ENCODE measurements around the gene TGM1.
"Not testable (repeated sequence)": the region's sequence is repeated elsewhere in the genome, so short reads cannot be mapped to it uniquely, and the experiment has no call there.

The TGM1 gene

GRCh38 chr14:24252289-24253124 lies 10.5 kb downstream of the TGM1 start:
- DNase-seq = no peak

DNA sequence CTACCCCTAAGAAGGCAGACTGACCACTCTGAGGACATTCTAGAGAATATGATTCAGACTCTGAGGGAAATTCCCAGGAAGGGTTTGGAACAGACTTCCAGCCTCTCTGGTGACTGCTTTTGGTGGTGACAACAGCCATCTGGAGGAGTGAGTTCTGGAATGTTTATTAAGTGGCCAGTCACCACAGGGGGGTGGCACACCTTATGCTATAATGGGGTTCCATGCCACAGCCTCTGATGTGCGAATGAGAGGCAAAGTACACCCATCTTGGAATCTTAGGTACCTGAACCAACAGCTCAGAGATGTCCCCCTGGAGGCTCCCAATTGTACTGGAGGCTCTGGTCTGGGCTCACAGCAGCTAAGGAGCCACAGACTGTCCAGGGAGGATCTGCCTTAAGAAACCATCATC lies 11.1 kb downstream of the TGM1 start:
- DNase-seq = no peak

- DNase-seq = no peak
Observed at GRCh38 chr14:24250354-24250753, 12.6 kb downstream of the TGM1 start.

- DNase-seq = no peak
Observed at GRCh38 chr14:24249230-24250021, 13.6 kb downstream of the TGM1 start.

- no peak for DNase-seq
Observed at GRCh38 chr14:24247422-24247821, 15.6 kb downstream of the TGM1 start.

- DNase-seq = no peak
Observed at GRCh38 chr14:24246765-24247212, 16.2 kb downstream of the TGM1 start.

DNA sequence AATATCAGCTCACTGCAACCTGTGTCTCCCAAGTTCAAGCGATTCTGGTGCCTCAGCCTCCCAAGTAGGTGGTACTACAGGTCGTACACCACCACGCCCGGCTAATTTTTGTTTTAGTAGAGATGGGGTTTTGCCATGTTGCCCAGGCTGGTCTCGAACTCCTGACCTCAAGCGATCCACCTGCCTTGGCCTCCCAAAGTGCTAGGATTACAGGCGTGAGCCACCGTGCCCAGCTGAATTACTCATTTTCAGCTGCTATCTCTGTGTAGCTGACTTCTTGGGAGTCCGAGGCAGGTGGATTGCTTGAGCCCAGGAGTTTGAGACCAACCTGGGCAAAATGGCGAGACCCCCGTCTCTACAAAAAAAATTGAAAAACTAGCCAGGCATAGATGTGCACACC lies 17.6 kb downstream of the TGM1 start:
- not testable (repeated sequence) for DNase-seq

GRCh38 chr14:24243336-24243836 lies 19.6 kb downstream of the TGM1 start:
- no peak for DNase-seq

GRCh38 chr14:24241829-24242443 lies 21.0 kb downstream of the TGM1 start:
- peak; percentile 92 for DNase-seq

DNA sequence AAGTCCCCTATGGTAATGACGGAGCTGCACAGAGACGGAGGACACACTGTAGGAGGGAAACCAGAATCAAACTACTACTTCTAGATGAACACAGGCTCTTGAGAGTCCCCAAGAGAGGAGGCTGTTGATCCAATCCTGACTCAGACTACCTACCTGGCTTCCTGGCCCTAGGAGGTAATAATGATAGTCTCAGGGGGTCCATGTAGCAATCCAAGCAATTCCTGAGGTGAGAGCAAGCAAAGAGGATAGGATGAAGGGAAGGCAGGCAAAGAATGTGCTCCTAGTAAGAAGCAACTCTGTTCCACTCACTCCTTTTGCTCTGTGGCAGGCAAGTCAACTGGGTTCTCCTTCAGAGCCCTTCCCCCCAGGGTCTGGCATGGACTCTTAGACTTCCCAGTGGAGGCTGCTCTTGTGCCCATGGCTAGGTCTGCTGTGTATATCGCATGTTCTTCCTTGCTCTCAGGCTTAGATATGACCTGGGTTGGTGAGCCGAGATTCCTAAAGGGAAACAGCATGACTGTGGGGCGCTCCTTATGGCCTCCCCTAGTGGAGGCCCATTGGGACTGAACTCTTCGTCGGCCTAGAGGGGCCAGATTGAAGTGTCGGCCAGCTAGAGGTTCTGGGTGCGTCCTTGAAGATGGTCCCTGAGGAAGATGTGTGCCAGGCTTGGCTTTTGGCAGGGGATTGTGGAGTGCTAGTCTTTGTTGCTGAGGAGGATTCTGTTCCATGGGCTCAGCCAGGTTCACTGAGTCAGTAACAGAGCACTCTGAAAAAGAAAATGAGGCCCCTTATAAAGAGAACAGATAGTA lies 22.7 kb downstream of the TGM1 start:
- DNase-seq = no peak

- no peak for DNase-seq
Observed at GRCh38 chr14:24238527-24239037, 24.4 kb downstream of the TGM1 start.

GRCh38 chr14:24238123-24238522 lies 24.9 kb downstream of the TGM1 start:
- DNase-seq = no peak

- no peak for DNase-seq
Observed at GRCh38 chr14:24237463-24237955, 25.5 kb downstream of the TGM1 start.

DNA sequence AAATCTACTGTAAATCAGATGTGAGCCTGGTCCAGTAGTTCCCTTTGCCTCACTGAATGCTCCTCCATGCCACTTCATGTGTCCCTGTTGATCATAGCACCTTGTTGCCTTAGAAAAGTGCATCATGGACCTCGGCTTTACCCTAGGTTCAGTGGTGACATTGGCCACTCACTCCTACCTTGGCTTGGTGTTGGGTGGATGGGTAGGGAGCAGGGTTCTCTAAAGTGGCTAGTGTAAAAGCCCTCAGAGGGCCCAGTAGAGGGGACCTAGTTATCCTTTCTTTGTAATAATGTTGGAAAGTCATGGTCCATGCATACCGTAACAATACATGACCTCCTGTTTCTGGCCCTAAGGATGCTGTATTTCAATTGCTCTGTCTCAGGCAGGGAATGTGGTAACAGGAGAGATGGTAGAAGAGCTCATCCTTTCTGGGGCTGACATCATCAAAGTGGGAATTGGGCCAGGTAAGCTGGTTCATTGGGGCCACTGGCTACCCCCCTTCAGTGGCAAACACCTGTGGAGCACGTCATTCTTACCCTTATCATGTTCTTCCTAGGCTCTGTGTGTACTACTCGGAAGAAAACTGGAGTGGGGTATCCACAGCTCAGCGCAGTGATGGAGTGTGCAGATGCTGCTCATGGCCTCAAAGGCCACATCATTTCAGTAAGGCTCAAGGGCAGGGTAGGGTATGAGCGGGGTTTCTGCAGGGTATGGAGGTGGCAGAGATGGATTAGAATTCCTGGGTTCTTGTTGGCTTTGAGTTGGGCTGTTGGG lies 26.1 kb downstream of the TGM1 start:
- DNase-seq = no peak

DNA sequence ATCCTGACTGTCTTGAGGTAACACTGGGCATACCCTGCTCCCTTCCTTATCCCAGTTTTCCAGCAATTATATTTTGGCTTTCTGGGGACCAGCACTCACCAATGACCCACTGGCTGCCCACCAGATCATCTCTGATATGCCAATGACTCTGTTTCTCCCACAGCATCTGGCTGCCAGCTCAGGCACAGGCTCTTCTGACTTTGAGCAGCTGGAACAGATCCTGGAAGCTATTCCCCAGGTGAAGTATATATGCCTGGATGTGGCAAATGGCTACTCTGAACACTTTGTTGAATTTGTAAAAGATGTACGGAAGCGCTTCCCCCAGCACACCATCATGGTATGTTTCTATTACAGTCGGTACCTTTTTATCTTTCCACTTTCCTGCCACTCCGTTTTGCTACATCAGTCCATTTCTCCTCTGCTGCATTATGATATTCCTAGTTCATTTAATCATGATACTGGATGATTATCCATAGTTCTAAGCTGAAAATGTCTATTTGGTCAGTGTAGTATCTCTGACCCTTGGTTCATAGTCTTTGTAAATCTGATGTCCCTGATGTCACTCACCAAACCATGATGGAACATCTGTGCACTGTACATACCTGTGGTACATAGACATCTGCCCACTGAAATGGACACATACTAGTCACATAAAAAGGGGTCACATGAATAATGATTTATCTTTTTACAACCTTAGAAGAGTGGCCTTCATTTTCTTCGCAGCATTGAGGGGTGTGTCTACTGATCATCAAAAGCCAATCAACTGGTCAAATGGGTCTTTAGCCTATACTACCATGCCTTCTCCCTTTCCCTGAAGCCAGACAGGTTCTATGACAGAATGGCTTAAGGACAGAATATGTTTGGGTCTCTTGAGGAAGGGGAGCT lies 26.9 kb downstream of the TGM1 start:
- DNase-seq = no peak

DNA sequence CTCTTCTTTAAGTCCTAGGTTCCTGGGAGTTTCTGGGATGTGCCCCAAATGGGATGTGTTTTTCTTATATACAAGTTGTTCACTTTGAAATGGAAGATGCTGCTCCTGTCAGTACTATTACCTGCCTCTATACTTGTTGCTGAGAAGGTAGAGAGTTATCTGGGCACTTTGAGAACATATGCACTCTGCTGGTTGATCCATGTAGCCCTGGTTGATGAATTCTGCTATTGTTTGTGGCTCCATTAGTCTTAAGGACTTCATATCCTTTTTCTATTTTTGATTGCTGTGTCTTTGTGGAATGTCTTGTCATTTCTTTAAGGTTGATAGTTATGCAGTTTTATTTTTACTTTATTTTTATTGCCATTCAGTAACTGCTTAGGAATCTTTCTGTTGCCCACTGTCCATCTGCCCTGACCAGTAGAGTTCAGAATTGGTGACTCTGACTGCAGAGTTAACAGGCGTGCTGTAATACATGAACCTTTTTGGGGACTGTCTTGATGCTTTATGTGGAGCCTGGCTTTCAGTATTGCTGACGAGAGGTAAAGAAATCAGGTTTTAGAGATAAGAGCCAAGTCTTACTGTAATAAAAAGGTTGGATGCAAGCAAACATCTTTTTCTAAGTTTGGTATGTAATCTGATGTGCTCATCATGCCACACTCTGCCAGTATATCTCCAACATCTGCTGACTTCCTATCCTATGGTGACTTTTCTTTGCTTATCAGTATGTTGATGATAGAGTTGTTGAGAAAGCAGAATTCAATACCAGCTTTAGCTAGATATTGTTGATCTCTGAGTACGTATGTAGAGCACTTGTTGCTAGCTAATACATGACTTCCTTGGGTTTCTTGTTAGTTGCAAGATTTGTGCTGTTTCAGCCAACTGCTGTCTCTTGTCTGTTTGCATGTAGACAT lies 28.6 kb downstream of the TGM1 start:
- DNase-seq = no peak

GRCh38 chr14:24233538-24233866 lies 29.5 kb downstream of the TGM1 start:
- DNase-seq = no peak

GRCh38 chr14:24232645-24233537 lies 30.1 kb downstream of the TGM1 start, which contains the start of gene GMPR2:
TSS of gene GMPR2 (plus strand) at chr14:24232929. CDS start at chr14:24233254, 325 bp downstream.
- DNase-seq = peak; percentile 60

Measured in stimulated activated CD4-positive, alpha-beta T cell treated with anti-CD3 and anti-CD28 coated beads, Interleukin-12 subunit alpha, Interleukin-12 subunit beta, amount 100 ng/mL, for 4 hours (primary cell).